Measurements from ENCODE around the gene LGALS7B.
"Not testable (repeated sequence)": the region's sequence is repeated elsewhere in the genome, so short reads cannot be mapped to it uniquely, and the experiment has no call there.

The LGALS7B gene

DNA sequence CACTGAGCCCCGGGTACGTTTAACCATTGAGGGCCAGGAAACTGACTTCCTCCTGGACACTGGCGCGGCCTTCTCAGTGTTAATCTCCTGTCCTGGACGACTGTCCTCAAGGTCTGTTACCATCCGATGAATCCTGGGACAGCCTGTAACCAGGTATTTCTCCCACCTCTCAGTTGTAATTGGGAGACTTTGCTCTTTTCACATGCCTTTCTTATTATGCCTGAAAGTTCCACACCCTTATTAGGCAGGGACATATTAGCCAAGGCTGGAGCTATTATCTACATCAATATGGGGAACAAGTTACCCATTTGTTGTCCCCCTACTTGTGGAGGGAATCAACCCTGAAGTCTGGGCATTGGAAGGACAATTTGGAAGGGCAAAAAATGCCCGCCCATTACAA is 36.9 kb downstream of the LGALS7B start:
- not testable (repeated sequence) for DNase-seq

DNA sequence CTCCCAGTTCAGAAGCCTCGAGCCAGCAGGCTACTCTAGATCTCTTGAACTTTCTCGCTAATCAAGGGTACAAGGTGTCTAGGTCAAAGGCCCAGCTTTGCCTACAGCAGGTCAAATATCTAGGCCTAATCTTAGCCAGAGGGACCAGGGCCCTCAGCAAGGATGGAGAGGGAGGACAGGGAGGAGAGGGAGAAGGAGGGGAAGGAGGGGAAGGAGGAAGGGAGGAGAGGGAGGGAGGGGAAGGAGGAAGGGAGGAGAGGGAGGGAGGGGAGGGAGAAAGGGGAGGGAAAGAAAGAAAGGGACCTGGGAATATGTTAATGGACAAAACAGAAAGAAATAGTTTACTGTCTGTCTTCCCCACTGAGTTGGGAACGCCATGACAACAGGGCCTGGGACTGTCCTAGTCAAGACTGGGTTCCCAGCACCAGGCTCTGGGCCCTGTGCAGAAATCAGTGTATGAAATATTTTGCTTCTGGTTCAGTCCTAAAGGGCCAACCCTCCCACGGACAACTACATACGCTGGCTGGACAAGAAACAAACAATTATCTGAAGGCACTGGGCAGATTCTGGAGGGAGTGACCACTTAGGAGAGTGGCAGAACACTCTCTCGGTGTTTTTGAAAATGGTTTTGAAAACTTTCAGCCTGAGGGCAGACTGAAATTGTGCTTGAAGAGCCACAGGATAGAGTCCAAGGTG is 38.0 kb downstream of the LGALS7B start:
- no peak for DNase-seq

DNA sequence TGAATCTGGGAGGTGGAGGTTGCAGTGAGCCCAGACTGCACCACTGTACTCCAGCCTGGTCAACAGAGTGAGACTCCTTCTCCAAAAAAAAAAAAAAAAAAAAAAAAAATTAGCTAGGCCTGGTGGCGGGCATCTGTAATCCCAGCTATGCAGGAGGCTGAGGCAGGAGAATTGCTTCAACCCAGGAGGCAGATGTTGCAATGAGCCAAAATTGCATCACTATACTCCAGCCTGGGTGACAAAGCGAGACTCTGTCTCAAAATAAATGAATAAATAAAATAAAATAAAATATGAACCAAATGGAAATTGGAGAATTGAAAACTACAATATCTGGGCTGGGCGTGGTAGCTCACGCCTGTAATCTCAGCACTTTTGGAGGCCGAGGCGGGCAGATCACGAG is 40.2 kb downstream of the LGALS7B start:
- not testable (repeated sequence) for DNase-seq

DNA sequence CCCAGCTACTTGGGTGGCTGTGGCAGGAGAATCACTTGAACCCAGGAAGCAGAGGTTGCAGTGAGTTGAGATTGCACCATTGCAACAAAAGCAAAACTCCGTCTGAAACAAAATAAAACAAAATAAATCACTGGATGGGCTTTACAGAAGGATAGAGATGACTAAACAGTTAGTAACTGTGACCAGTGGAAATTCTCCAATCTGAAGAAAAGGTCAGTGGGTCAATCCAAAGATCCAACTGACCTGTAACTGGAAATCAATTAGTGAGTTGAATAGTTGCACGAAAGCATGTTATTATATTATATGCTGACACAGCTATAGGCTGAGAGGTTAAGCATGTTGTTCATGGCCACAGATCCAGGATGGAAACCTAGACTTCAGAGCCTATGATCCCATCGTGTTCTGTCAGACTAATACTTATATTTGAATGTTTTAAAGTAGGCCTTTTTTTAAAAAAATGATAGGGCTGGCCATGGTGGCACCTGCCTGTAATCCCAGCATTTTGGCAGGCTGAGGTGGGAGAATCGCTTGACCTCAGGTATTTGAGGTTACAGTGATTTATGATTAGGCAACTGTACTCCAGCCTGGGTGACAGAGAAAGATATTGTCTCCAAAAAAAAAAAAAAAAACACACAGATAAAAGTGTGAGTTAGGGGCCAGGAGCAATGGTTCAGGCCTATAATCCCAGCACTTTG is 41.2 kb downstream of the LGALS7B start:
- no peak for DNase-seq

DNA sequence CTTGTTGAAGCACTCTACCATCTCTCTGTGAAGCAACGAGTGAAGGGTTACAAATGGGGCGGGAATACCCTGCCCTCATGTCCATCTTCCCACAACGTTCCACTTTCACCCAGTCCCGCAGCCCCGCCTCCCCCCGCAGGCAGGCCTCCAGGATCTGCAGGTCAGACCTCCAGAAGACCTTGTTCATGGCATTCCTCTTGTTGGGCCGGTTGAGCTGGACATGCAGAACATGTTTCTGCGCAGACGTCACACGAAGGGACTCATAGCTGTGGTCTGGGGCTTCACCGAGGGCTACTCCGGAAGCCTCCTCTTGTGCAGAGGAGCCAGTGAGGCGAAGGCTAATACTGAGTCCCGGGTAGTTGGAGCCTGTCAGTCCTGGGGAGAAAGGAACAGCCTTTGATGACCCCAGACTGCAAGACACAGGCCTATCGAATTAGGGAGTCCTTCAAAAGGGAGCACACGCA is 42.2 kb downstream of the LGALS7B start:
- DNase-seq = peak; percentile 50

DNA sequence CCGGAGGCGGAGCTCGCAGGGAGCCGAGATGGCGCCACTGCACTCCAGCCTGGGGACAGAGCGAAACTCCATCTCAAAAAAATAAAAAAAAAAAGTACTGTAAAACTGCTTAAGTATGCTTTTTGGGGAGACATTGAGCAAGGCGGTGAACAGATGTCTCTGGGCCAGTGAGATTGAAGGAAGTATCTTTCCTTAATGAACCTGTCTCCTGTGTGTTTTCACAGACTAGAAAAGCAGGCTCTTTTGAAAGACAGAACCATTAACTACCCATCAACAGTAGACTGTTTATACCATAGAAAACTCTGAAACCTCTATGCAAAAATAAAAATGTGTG is 44.1 kb downstream of the LGALS7B start:
- no peak for DNase-seq

DNA sequence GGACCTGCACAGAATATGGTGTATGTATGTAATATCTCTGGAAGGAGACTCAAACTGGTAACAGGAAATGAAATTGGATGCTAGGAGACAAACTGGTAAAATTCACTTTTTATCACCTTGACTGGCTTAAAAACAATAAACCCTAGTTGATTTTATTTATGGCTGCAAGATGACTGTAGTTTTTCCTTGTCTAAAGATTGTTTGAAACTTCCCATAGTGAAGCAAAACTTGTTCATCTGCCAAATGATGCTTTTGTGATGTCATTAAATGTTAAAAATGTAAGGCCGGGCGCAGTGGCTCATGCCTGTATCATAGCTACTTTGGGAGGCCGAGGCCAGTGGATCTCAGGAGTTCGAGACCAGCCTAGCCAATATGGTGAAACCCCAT is 45.1 kb downstream of the LGALS7B start:
- DNase-seq = no peak

DNA sequence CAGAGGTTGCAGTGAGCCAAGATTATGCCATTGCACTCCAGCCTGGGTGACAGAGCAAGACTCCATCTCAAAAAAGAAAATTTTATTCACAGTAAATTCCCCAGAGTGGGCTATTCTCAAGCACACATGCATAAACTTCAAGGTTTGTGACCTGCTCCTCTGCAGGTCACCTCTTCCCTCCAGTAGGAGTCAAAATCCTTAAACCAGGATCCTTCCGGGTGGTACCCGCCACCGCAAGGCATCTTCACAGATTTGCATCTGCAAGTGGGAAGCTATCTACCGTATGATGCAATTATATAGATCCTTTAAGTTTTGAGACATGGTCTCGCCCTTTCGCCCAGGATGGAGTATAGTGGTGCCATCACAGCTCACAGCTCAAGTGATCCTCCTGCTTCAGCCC is 45.6 kb downstream of the LGALS7B start:
- no peak for DNase-seq

DNA sequence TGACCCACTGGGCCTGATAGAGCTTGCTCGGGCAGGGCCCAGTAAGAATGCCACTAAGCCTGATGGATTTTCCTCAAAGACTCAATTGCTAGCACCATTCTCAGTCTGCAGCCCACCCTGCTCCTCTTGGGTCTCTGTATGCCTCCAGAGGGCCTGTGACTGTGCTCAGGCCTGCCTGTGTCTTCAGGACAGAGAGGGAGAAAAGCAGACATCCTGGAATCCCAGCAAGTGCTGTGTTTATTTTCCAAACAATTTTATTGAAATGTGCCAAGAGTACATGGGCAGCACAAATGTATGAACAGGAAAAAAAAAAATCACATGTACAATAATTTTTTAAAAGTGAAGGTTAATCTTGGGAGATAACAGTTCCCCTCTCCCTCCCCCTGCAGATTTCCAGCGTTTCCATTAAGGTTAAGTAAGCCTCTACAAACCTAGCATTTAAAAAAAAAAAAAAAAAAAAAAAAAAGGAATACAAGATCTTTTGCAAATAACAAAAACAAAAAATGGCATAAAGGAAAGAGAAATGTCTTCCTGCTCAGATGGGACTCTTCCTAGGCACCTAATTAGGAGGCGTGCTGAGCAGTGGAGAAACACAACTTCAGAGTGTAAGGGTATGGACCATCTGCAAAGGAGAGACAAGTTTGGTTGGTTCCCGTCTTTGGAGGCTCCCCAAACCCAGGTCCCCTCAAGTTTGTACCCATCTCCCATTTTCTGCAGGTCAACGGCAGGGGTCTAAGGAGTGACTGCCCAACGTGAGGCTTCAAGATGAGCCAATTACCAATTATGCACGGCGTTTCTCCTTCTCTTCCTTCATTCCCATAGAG is 47.4 kb downstream of the LGALS7B start:
- DNase-seq = no peak

DNA sequence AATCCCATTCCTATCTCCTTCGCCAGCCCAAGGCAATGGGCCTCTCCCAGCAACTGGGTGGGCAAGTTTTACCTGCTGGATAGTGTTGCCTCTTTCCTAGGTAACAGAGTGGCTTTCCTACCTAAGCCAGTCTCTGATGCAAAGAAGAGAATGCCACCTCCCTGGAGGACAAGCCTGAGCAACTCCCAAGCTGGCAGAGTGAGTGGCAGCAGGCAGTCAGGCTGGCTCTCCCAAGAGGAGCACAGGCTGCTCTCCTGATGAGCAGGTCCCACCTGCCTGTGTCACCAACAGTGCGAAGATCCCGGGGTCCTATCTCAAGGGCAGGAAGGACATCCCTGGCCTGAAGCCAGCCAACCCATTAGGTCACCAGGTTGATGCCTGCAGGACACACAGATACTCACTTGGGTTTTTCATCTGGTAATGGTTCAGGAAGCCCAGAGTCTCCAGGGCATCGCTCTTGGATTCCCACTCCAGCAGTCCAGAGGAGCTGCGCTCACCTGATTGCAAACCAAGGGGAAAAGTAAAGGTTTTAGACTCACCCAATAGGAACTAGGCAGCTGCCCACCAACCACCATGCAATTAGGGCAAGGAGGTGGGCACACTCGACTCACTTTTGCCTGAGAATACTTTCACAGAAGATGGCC is 48.1 kb downstream of the LGALS7B start:
- DNase-seq = no peak

DNA sequence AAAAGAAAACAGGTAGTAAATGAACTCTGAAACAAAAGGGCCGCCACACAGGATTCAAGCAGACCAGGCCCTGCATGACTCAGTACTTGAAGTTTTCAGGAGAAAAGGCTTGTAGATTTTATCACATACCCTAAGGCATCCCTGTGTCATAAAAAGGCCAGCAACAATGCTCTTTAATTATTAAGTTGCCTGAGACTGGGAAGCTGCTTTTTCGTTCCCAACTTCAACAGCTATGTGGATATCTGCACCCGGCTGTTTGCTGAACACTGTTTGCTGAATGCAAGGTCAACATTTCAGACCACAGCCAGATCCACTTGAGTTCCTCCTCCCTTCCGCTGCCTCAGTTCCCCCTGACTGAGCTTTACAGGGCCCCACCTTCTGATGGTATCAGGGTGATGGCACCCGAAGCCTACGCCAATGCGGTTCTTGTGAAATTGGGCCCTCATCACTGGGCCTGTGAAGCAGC is 48.7 kb downstream of the LGALS7B start:
- DNase-seq = peak; percentile 25

DNA sequence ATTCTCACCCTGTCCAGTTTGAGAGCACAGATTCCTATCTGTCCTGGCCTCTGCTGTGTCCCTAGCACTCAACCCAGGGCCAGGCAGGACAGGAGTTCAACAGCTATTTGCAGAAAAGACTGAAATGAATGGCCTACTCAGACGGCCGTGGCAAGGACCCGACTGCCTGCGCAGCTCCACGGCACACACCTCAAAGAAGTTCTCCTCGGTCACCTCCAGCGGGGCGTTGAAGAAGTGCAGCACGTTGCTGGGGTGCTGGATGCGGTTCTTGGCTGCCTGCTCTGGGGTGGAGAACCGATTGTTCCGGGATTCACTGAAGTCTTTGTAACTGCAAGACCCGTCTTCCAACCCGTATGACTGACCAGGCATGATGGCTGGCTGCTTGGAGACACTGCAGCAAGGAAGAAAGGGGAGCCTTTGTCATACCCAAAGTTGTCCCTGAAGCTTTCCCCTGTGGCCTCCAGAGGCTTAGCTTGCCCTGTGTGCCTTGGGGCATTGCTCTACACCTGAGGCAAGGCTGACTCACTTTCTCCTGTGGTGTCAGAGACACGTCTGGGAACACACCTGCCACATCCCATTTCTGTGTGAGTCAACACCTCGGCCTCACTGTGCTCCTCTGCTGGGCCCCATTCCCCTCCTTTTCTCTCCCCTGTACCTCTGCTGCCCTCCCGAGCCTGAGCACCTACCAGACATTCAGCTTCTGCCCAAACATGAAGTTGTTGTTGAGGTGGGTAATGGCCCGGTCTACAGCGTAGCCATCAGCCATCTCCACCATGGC is 49.4 kb downstream of the LGALS7B start:
- DNase-seq = no peak

DNA sequence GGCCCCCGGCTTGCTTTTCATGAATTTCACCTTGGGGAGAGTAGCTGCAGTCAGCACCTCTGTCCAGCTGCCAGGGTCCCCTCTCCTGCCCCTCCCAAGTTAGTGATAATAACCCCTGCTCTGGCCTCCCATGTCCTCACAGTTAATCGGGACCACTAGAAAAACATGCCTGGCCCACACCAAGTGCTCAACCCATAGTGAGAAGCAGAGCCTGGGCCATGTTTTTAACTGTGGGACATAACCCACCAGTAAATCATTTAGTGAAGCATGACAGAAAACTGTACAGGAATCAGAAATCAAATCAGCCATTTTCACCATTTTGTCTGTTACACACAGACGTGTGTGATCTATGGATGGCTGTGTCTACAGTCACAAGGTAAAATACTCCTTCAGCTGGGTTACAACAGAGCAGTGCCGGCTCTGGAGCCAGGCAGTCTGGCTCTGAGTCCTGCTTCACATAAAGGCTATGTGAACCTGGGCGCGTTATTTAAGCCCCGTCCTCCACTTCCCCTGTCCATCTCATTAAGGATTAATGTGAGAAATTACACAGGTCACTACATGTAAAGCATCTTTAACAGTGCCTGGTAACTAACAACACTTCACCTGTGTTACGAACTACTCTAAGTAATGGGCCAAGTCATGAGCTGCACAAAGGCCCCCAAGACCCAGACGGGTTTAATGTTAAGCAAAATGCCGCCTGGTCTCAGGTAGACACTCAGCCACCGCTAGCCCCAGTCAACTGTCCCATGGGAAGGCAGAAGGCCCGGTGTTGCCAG is 50.2 kb downstream of the LGALS7B start:
- no peak for DNase-seq

DNA sequence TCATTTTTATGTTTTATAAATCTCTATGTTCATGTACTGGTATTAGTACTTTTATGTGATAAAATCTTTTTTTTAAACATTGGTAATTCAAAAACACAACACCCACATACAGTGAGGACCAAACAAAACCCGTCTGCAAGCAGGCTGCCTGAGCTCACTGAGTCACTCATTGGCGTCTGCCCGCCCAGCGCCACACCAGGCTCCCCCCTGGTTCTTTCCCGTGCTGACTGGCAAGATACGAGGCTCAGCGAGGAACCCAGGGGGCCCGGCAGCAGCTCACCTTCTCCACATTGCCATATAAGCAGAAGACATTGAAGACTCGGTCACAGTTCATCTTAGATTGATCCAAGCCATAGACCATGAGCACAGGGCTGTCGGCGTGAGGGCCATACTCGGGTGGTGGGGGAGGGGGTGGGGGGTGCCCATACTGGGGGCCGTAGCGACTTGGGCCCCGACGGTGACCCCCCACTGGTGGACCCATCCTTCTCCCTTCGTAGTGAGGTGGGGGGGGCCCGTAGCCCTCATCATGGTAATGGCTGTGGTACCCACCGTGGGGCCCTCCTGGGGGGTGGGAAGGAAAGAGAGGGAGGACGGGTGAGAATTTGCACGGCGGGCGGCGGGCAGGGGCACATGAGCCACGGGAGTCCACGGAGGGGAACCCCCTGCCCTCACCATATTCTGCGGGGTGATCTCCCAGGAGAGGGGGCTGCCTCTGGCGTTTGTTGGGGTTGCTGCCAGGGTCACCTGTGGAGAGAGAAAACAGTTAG is 51.0 kb downstream of the LGALS7B start:
- DNase-seq = no peak

DNA sequence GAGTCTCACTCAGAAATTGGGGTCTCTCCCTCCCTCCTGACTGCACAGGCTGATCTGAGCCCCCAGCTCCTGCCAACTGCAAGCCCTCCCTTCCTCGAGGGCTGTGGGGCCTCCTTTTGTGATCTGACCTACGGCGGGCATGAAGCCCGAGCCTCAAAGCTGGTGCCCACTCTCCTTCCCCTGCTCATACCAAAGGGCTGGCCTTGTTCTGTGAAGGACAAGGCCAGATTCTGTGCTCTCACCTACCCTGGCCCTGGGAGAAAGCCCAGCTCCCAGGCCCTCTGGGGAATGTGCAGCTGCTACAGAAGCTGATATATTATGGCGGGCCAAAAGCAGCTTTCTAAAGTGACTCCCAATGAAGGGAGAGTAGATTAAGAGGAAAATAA is 51.6 kb downstream of the LGALS7B start:
- no peak for DNase-seq
